Dendritic cell treated with granulocyte-macrophage colony-stimulating factor and Interleukin-4, amounts not matched to agents 40 ng/mL and 50 ng/mL, for 4 days (primary cell): ENCODE measurements around the gene CHD9.

Experiments
- H3K27ac Mint-ChIP-seq: one replicate; pipeline ENCODE4 v1.8.0; 2022; ENCODE audit warnings: mild to moderate bottlenecking, mixed read lengths
- H3K27me3 Mint-ChIP-seq: one replicate; pipeline ENCODE4 v1.8.0; 2022; ENCODE audit warnings: mild to moderate bottlenecking, mixed read lengths
- H3K36me3 Mint-ChIP-seq: one replicate; pipeline ENCODE4 v1.8.0; 2022; ENCODE audit warnings: low read depth, mixed read lengths
- H3K4me1 Mint-ChIP-seq: one replicate; pipeline ENCODE4 v1.8.0; 2022; ENCODE audit warnings: low read depth, mixed read lengths
- H3K4me3 Mint-ChIP-seq: one replicate; pipeline ENCODE4 v1.8.0; 2022; ENCODE audit warnings: mild to moderate bottlenecking, moderate library complexity, mixed read lengths
- H3K9me3 Mint-ChIP-seq: one replicate; pipeline ENCODE4 v1.8.0; 2022; ENCODE audit warnings: mixed read lengths
- intact Hi-C: fragments of 100-400 bp; cut with micrococcal nuclease; formaldehyde crosslinking; loops from one replicate; pipeline ENCODE4 v1.15.0; 2022

The CHD9 gene

GRCh38 chr16:53055541-53056391 lies 975 bp downstream of the CHD9 start:
- peak overlapping the region; percentile 92 for H3K27ac Mint-ChIP-seq
- H3K36me3 Mint-ChIP-seq: peaks cover 24% of the 10 kb centered on the region
- peak overlapping the region; percentile 95 for H3K4me3 Mint-ChIP-seq
- H3K4me1 Mint-ChIP-seq: peaks cover 52% of the 10 kb centered on the region
- H3K27me3 Mint-ChIP-seq: no peaks in the 10 kb centered on the region
- intact Hi-C loops: loop anchor here (1.0 to 2.0 kb wide), 3 partner anchors 35 to 151 kb away; no protein-coding TSS in a partner anchor
- H3K9me3 Mint-ChIP-seq: no peaks in the 10 kb centered on the region

- intact Hi-C loops: no loop called here
- Mint-ChIP-seq H3K27ac (peak overlapping the region; percentile 92), H3K4me1 (peaks cover 59% of the 10 kb centered on the region), H3K36me3 (peaks cover 24% of the 10 kb centered on the region), H3K27me3 (no peaks in the 10 kb centered on the region), H3K9me3 (no peaks in the 10 kb centered on the region), H3K4me3 (no peak overlapping the region)
Measured at GRCh38 chr16:53056392-53056881, 1.6 kb downstream of the CHD9 start.

- H3K4me1 Mint-ChIP-seq: peaks cover 66% of the 10 kb centered on the region
- no peaks in the 10 kb centered on the region for H3K9me3 Mint-ChIP-seq
- H3K27ac Mint-ChIP-seq: no peak overlapping the region
- no peaks in the 10 kb centered on the region for H3K27me3 Mint-ChIP-seq
- H3K36me3 Mint-ChIP-seq: peaks cover 24% of the 10 kb centered on the region
- no peak overlapping the region for H3K4me3 Mint-ChIP-seq
- intact Hi-C loops: no loop called here
Measured at GRCh38 chr16:53057658-53058057, 2.9 kb downstream of the CHD9 start.

GRCh38 chr16:53058441-53058840 lies 3.6 kb downstream of the CHD9 start:
- peak overlapping the region; percentile 6 for H3K27ac Mint-ChIP-seq
- H3K36me3 Mint-ChIP-seq: peaks cover 24% of the 10 kb centered on the region
- H3K9me3 Mint-ChIP-seq: no peaks in the 10 kb centered on the region
- no peak overlapping the region for H3K4me3 Mint-ChIP-seq
- H3K27me3 Mint-ChIP-seq: no peaks in the 10 kb centered on the region
- intact Hi-C loops: no loop called here
- H3K4me1 Mint-ChIP-seq: peaks cover 58% of the 10 kb centered on the region

- no peak overlapping the region for H3K4me3 Mint-ChIP-seq
- H3K27ac Mint-ChIP-seq: peak overlapping the region; percentile 6
- peaks cover 24% of the 10 kb centered on the region for H3K36me3 Mint-ChIP-seq
- H3K27me3 Mint-ChIP-seq: no peaks in the 10 kb centered on the region
- intact Hi-C loops: no loop called here
- no peaks in the 10 kb centered on the region for H3K9me3 Mint-ChIP-seq
- H3K4me1 Mint-ChIP-seq: peaks cover 59% of the 10 kb centered on the region
Measured at GRCh38 chr16:53058882-53059281, 4.1 kb downstream of the CHD9 start.

GRCh38 chr16:53059672-53060071 lies 4.9 kb downstream of the CHD9 start:
- H3K4me3 Mint-ChIP-seq: no peak overlapping the region
- intact Hi-C loops: no loop called here
- peaks cover 24% of the 10 kb centered on the region for H3K36me3 Mint-ChIP-seq
- H3K9me3 Mint-ChIP-seq: no peaks in the 10 kb centered on the region
- peak overlapping the region; percentile 6 for H3K27ac Mint-ChIP-seq
- H3K27me3 Mint-ChIP-seq: no peaks in the 10 kb centered on the region
- peaks cover 60% of the 10 kb centered on the region for H3K4me1 Mint-ChIP-seq

GRCh38 chr16:53061256-53061655 lies 6.5 kb downstream of the CHD9 start:
- H3K9me3 Mint-ChIP-seq: no peaks in the 10 kb centered on the region
- H3K4me1 Mint-ChIP-seq: peaks cover 65% of the 10 kb centered on the region
- H3K27ac Mint-ChIP-seq: peak overlapping the region; percentile 60
- intact Hi-C loops: no loop called here
- peak overlapping the region; percentile 20 for H3K4me3 Mint-ChIP-seq
- peaks cover 17% of the 10 kb centered on the region for H3K36me3 Mint-ChIP-seq
- no peaks in the 10 kb centered on the region for H3K27me3 Mint-ChIP-seq

GRCh38 chr16:53061701-53062159 lies 6.9 kb downstream of the CHD9 start:
- H3K9me3 Mint-ChIP-seq: no peaks in the 10 kb centered on the region
- peak overlapping the region; percentile 20 for H3K4me3 Mint-ChIP-seq
- H3K27me3 Mint-ChIP-seq: no peaks in the 10 kb centered on the region
- H3K36me3 Mint-ChIP-seq: peaks cover 20% of the 10 kb centered on the region
- intact Hi-C loops: no loop called here
- peaks cover 68% of the 10 kb centered on the region for H3K4me1 Mint-ChIP-seq
- H3K27ac Mint-ChIP-seq: peak overlapping the region; percentile 60

GRCh38 chr16:53064081-53064578 lies 9.3 kb downstream of the CHD9 start:
- peaks cover 61% of the 10 kb centered on the region for H3K4me1 Mint-ChIP-seq
- no peaks in the 10 kb centered on the region for H3K27me3 Mint-ChIP-seq
- intact Hi-C loops: no loop called here
- H3K4me3 Mint-ChIP-seq: peak overlapping the region; percentile 7
- no peaks in the 10 kb centered on the region for H3K9me3 Mint-ChIP-seq
- H3K36me3 Mint-ChIP-seq: peaks cover 20% of the 10 kb centered on the region
- H3K27ac Mint-ChIP-seq: peak overlapping the region; percentile 61

- no peaks in the 10 kb centered on the region for H3K9me3 Mint-ChIP-seq
- no peak overlapping the region for H3K4me3 Mint-ChIP-seq
- peaks cover 29% of the 10 kb centered on the region for H3K36me3 Mint-ChIP-seq
- no peaks in the 10 kb centered on the region for H3K27me3 Mint-ChIP-seq
- H3K4me1 Mint-ChIP-seq: peaks cover 72% of the 10 kb centered on the region
- peak overlapping the region; percentile 72 for H3K27ac Mint-ChIP-seq
- intact Hi-C loops: no loop called here
Measured at GRCh38 chr16:53065461-53066061, 10.8 kb downstream of the CHD9 start.

GRCh38 chr16:53067675-53068074 lies 12.9 kb downstream of the CHD9 start:
- intact Hi-C loops: no loop called here
- Mint-ChIP-seq H3K4me3 (no peak overlapping the region), H3K36me3 (peaks cover 31% of the 10 kb centered on the region), H3K4me1 (peaks cover 68% of the 10 kb centered on the region), H3K27me3 (no peaks in the 10 kb centered on the region), H3K9me3 (no peaks in the 10 kb centered on the region), H3K27ac (no peak overlapping the region)

GRCh38 chr16:53068423-53068833 lies 13.6 kb downstream of the CHD9 start:
- peaks cover 37% of the 10 kb centered on the region for H3K36me3 Mint-ChIP-seq
- no peak overlapping the region for H3K4me3 Mint-ChIP-seq
- H3K27me3 Mint-ChIP-seq: no peaks in the 10 kb centered on the region
- peak overlapping the region; percentile 6 for H3K27ac Mint-ChIP-seq
- intact Hi-C loops: no loop called here
- peaks cover 68% of the 10 kb centered on the region for H3K4me1 Mint-ChIP-seq
- peaks cover 5% of the 10 kb centered on the region for H3K9me3 Mint-ChIP-seq

GRCh38 chr16:53069772-53070171 lies 15.0 kb downstream of the CHD9 start:
- peaks cover 69% of the 10 kb centered on the region for H3K4me1 Mint-ChIP-seq
- H3K27me3 Mint-ChIP-seq: no peaks in the 10 kb centered on the region
- intact Hi-C loops: no loop called here
- peaks cover 18% of the 10 kb centered on the region for H3K9me3 Mint-ChIP-seq
- no peak overlapping the region for H3K4me3 Mint-ChIP-seq
- no peak overlapping the region for H3K27ac Mint-ChIP-seq
- H3K36me3 Mint-ChIP-seq: peaks cover 50% of the 10 kb centered on the region

- Mint-ChIP-seq H3K27ac (peak overlapping the region; percentile 45), H3K9me3 (peaks cover 30% of the 10 kb centered on the region), H3K4me3 (no peak overlapping the region), H3K27me3 (no peaks in the 10 kb centered on the region), H3K4me1 (peaks cover 63% of the 10 kb centered on the region), H3K36me3 (peaks cover 55% of the 10 kb centered on the region)
- intact Hi-C loops: no loop called here
Measured at GRCh38 chr16:53071748-53072301, 17.0 kb downstream of the CHD9 start.
